Lower leg skin (tissue), 3 donors: ENCODE measurements around the gene GK2.

Source experiments
- CTCF ChIP-seq, 3 donors: fragments of 450-650 bp; IDR thresholded peaks; one replicate each; pipeline ENCODE4 v1.5.1; 2016; ENCODE audit warnings: antibody characterized with exemption in 3 of 3, mild to moderate bottlenecking in 3 of 3, moderate library complexity in 2 of 3
- POLR2A ChIP-seq, 2 donors: fragments of 450-650 bp; IDR thresholded peaks; one replicate each; pipeline ENCODE4 v1.6.1; 2016 to 2017; ENCODE audit warnings: antibody characterized with exemption in 2 of 2, mild to moderate bottlenecking in 1 of 2, moderate library complexity in 1 of 2

GRCh38 chr4:79396794-79397193 is 11.2 kb downstream of the GK2 start:
- TF ChIP-seq POLR2A (IDR thresholded peaks at IDR 0.05) (no peak), CTCF (IDR thresholded peaks at IDR 0.05) (no peak)
